Natural killer cell (primary cell): ENCODE results near the gene KRT79. TPM values are rescaled to one million over a fixed set of nuclear protein-coding genes. Genes with fewer than 3 reads are reported as not detected.

ENCODE experiments used
- ATAC-seq, 3 donors: fragments of 150-1000 bp in 2 of 3; fragments of 200-7000 bp in 1 of 3; cut with Tn5 transposase; 1 replicate in 1 of 3; 2 replicates in 2 of 3; pipeline ENCODE4 v1.10.0; 2021; ENCODE audit warnings: mild to moderate bottlenecking in 2 of 3, moderate library complexity in 2 of 3
- DNase-seq, 2 donors: peaks; one replicate each; pipeline versions ENCODE4 v3.0.0 to v3.0.0-alpha.2; 2013 to 2021; ENCODE audit warnings: mixed read lengths in 1 of 2
- H3K27ac ChIP-seq: one replicate; pipeline ENCODE4 v1.5.1; 2013; ENCODE audit warnings: mild to moderate bottlenecking, low read length
- H3K27me3 ChIP-seq: one replicate; pipeline ENCODE4 v1.6.1; 2013; ENCODE audit warnings: low read length; ENCODE audit not compliant: control insufficient read depth, insufficient read depth
- H3K36me3 ChIP-seq: one replicate; pipeline ENCODE4 v1.6.1; 2013; ENCODE audit warnings: low read length; ENCODE audit not compliant: control insufficient read depth, insufficient read depth
- H3K4me1 ChIP-seq: one replicate; pipeline ENCODE4 v1.6.1; 2013; ENCODE audit warnings: low read length; ENCODE audit not compliant: control insufficient read depth, insufficient read depth
- H3K4me3 ChIP-seq: one replicate; pipeline ENCODE4 v1.5.1; 2013; ENCODE audit warnings: low read length
- H3K9me3 ChIP-seq: one replicate; pipeline ENCODE4 v1.6.1; 2013; ENCODE audit warnings: low read length; ENCODE audit not compliant: control insufficient read depth, insufficient read depth
- H3K27ac Mint-ChIP-seq, 2 donors: one replicate each; pipeline ENCODE4 v1.8.0; 2022; ENCODE audit warnings: mild to moderate bottlenecking in 2 of 2, mixed read lengths in 2 of 2, moderate library complexity in 1 of 2
- H3K27me3 Mint-ChIP-seq, 2 donors: one replicate each; pipeline ENCODE4 v1.8.0; 2022; ENCODE audit warnings: low read depth in 2 of 2, mixed read lengths in 2 of 2
- H3K36me3 Mint-ChIP-seq: one replicate; pipeline ENCODE4 v1.8.0; 2022; ENCODE audit warnings: mixed read lengths
- H3K4me1 Mint-ChIP-seq, 2 donors: one replicate each; pipeline ENCODE4 v1.8.0; 2022; ENCODE audit warnings: mixed read lengths in 2 of 2
- H3K4me3 Mint-ChIP-seq: one replicate; pipeline ENCODE4 v1.8.0; 2022; ENCODE audit warnings: mild to moderate bottlenecking, moderate library complexity, mixed read lengths
- H3K9me3 Mint-ChIP-seq, 2 donors: one replicate each; pipeline ENCODE4 v1.8.0; 2022; ENCODE audit warnings: mixed read lengths in 2 of 2
- WGBS: methylation state at CpG from one replicate; pipeline ENCODE4 v1.1.7; 2013; ENCODE audit warnings: missing lambda C conversion rate; ENCODE audit not compliant: insufficient coverage; 5-methylcytosine and 5-hydroxymethylcytosine counted together
- intact Hi-C: fragments of 100-400 bp; cut with micrococcal nuclease; formaldehyde crosslinking; loops from one replicate; pipeline ENCODE4 v1.14.2; 2022
- total RNA-seq, 4 donors: library from RNA; stranded (reverse); fragments of 120-200 nt in 1 of 4; gene quantifications; one replicate each; pipeline versions ENCODE4 v1.2.3 to v1.2.4, GENCODE V29; 2013 to 2022
- TF ChIP-seq, protein P1 (sequence below): fragments of 200-600 bp; IDR thresholded peaks from one replicate; pipeline ENCODE4 v1.8.0; 2022; ENCODE audit warnings: antibody characterized with exemption

KRT79 gene
- total RNA-seq, 3 donors from 2014 or later (not counting 1 experiment from before 2014, with no cell fraction given): 0.18 TPM; not detected in 2

GRCh38 chr12:52847335-52848102 lies 13.4 kb upstream of the KRT79 start:
- intact Hi-C loops: no loop called here
- no peaks in the 10 kb centered on the region for H3K9me3 ChIP-seq
- WGBS: 88% methylated on average over 12 of the region's 12 CpGs
- peaks cover 7 to 15% of the 10 kb centered on the region in 2 donors for H3K27me3 Mint-ChIP-seq
- ATAC-seq (no peak), DNase-seq (no peak)
- no peak overlapping the region for H3K27ac ChIP-seq
- H3K36me3 ChIP-seq: no peaks in the 10 kb centered on the region
- H3K9me3 Mint-ChIP-seq: no peaks in the 10 kb centered on the region
- no peak overlapping the region for H3K27ac Mint-ChIP-seq
- H3K36me3 Mint-ChIP-seq: no peaks in the 10 kb centered on the region
- H3K4me1 Mint-ChIP-seq: peaks cover under 1 to 2% of the 10 kb centered on the region in 2 donors
- H3K27me3 ChIP-seq: no peaks in the 10 kb centered on the region
- H3K4me3 Mint-ChIP-seq: no peak overlapping the region
- H3K4me1 ChIP-seq: no peaks in the 10 kb centered on the region
- no peak overlapping the region for H3K4me3 ChIP-seq
- TF ChIP-seq, protein P1, sequence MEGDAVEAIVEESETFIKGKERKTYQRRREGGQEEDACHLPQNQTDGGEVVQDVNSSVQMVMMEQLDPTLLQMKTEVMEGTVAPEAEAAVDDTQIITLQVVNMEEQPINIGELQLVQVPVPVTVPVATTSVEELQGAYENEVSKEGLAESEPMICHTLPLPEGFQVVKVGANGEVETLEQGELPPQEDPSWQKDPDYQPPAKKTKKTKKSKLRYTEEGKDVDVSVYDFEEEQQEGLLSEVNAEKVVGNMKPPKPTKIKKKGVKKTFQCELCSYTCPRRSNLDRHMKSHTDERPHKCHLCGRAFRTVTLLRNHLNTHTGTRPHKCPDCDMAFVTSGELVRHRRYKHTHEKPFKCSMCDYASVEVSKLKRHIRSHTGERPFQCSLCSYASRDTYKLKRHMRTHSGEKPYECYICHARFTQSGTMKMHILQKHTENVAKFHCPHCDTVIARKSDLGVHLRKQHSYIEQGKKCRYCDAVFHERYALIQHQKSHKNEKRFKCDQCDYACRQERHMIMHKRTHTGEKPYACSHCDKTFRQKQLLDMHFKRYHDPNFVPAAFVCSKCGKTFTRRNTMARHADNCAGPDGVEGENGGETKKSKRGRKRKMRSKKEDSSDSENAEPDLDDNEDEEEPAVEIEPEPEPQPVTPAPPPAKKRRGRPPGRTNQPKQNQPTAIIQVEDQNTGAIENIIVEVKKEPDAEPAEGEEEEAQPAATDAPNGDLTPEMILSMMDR: no peak

DNA sequence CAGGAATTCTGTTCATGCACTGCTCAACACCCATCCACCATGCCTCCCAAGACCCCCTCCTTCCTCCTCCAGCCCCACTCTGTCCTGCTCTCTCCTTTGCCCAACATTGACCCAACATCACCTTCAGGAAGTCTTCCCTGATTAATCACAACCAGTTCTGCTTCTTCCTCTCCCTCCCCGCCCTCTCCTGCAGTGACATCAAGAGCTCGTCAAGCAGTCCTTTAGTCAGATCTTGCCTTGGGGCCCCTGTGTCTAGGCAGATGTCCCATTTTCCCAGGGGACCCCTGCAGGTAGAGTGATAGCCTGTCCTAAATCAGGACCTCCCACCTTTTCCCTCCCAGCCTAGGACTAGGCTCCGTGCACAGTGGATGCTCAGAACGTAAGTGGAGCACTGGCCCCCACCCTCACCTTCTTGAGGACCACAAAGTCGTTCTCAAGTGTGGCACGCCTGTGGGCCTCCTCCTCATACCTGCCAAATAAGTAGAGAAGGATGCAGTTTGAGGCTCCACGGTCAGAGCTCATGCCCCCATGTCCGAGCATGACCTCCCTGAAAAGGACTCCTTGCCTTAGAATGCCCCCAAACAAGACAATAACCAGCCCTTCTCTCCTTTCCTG lies 12.4 kb upstream of the KRT79 start:
- Mint-ChIP-seq H3K27ac (no peak overlapping the region), H3K9me3 (no peaks in the 10 kb centered on the region), H3K27me3 (peaks cover 7 to 11% of the 10 kb centered on the region in 2 donors), H3K4me1 (peaks cover 5 to 7% of the 10 kb centered on the region in 2 donors), H3K4me3 (no peak overlapping the region), H3K36me3 (no peaks in the 10 kb centered on the region)
- no peaks in the 10 kb centered on the region for H3K9me3 ChIP-seq
- H3K27ac ChIP-seq: no peak overlapping the region
- DNase-seq (no peak), ATAC-seq (no peak)
- H3K4me3 ChIP-seq: no peak overlapping the region
- H3K27me3 ChIP-seq: no peaks in the 10 kb centered on the region
- no peaks in the 10 kb centered on the region for H3K36me3 ChIP-seq
- TF ChIP-seq, protein P1: no peak
- intact Hi-C loops: no loop called here
- H3K4me1 ChIP-seq: peaks cover 4% of the 10 kb centered on the region
- WGBS: 83% methylated on average over 8 of the region's 8 CpGs

DNA sequence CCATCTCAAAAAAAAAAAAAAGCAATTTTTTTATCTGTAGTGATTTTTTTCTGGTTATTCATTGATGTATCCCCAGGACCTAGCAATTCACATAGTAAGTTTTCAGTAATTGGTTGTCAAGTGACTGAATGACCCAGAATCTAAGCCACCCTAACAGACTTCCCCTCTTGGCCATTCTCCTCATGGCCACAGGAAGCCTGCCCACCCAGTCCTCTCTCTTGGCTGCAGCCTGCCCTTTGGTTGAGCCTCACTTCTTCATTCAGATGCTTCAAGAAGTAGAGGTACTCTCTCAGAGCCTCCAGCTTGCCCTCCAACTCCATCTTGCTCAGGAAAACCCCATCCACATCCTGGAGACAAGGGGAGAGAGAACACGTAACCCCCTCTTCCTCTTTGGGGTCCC lies 11.8 kb upstream of the KRT79 start:
- peaks cover 5 to 7% of the 10 kb centered on the region in 2 donors for H3K4me1 Mint-ChIP-seq
- no peaks in the 10 kb centered on the region for H3K36me3 Mint-ChIP-seq
- no peaks in the 10 kb centered on the region for H3K36me3 ChIP-seq
- H3K4me3 Mint-ChIP-seq: no peak overlapping the region
- no peak overlapping the region for H3K27ac ChIP-seq
- intact Hi-C loops: no loop called here
- H3K27ac Mint-ChIP-seq: no peak overlapping the region
- DNase-seq (no peak), ATAC-seq (no peak)
- no peaks in the 10 kb centered on the region for H3K27me3 ChIP-seq
- H3K9me3 Mint-ChIP-seq: no peaks in the 10 kb centered on the region
- H3K27me3 Mint-ChIP-seq: peaks cover 6 to 7% of the 10 kb centered on the region in 2 donors
- peaks cover 4% of the 10 kb centered on the region for H3K4me1 ChIP-seq
- H3K9me3 ChIP-seq: no peaks in the 10 kb centered on the region
- H3K4me3 ChIP-seq: no peak overlapping the region
- WGBS: 73% methylated on average over 1 of the region's 1 CpG
- TF ChIP-seq, protein P1: no peak
